GM21381 (cell line): ENCODE measurements around the gene STAT5B.

Experiments
- ATAC-seq: cut with Tn5 transposase; IDR thresholded peaks from one replicate; pipeline ENCODE4 v1.9.1; 2021; ENCODE audit warnings: mild to moderate bottlenecking, moderate library complexity; ENCODE audit not compliant: unreplicated experiment

STAT5B gene

DNA sequence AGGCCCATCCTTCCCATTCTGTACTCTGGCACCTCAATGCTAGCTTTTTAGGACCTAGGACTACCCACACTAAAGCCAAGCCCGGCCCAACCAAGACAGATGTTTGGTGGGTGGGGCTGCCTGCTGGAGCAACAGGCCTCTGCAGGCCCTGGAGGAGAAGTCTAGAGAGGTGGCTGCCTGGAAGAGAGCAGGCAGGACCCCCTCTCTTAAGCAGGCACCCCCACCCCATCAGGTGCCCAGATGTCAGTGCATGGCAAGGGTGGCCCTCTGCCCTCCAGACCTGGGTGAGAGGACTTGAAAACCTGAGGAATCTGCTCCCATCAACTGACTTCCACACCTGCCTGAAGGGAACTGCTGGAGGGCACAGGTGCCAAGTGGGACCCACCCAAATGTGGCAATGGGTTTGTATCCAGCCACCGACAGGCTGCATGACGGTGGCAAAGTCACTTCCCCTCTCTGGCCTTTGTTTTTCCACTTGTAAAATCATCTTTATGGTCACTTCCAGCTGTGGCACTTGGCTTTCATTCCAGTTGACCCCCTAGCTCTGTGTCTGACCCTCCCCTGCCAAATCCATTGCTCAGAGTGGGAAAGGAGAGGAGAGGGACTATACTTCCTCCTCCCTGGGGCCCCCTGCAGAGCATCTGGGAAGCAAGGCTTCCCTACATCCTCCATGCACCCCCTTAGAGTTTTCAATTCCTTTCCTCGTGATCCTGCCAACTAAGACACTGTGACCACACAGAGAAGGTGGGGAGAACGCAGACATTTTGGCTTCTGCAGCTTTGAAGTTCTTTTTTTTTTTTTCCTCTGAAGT lies 10.4 kb upstream of the STAT5B start:
- ATAC-seq = no peak

- ATAC-seq = no peak
Measured at GRCh38 chr17:42285346-42286050, 9.3 kb upstream of the STAT5B start.

DNA sequence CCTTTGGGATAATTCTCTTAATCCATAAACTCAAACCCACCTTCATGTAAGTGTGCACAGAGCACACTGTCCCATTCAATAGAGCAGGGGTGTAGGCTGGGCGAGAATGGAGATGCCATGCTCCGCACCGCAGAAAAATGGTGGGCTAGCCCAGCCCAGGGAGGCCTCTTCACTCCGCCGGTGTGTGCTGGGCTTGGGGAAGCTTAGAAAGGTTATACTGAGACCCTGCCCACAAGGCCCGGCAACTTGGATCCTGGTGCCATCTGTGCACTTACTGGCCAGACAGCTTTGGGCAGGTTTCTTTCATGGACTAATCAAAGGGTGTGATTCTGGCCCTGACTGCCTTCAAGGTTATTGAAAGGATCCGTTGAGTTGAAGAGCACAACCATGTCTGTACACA lies 8.4 kb upstream of the STAT5B start:
- no peak for ATAC-seq

DNA sequence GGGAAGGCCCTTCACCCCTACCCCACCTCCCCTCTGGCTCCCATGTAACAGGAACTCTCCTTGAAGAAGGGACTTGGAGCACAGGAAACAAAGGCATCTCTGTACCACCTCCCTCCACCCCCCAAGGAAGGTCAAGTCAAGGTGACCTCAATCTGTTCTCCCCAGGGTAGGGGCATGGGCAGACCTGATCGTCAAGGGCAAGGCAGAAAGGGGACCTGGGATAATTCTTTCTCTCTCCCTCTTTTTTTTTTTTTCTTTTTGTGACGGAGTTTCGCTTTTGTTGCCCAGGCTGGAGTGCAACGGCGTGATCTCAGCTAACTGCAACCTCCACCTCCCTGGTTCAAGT lies 7.8 kb upstream of the STAT5B start:
- ATAC-seq = no peak

DNA sequence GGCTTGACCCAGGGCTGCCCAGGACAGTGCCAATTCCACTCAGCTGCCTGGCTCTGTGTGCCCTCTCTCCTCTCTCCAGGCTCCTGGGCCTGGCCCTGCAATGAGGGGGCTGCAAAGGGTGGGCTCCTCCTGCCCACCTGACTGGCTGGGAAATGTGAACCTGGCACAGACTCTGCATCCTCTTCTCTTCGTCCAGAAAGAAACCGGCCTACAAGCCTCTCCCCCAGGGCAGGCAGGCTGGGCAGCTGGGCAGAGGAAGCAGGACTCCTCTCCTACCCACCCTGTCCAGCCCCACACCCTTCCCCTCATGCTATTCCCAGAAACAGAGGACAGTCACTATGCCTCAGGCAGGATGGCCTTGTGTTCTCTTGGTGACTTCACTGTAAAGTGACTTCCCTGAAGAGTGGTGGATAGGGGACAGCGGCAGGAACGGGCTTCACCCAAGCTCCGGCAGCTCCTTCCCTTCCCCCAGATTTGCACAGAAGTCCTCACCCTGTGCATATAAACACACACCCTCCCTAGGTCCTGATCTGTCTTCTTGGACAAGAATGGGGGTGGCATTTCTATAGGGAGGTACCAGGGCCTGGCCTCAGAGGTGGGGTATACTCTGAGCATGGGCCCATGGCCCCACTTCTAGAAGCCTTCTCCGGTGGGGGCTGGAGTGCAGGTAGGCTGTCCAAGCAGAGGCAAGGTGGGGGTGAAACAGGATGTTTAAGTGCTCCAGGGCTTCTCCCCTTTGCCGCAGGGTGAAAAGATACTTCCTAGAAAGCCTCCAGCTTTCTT lies 7.2 kb upstream of the STAT5B start:
- no peak for ATAC-seq

DNA sequence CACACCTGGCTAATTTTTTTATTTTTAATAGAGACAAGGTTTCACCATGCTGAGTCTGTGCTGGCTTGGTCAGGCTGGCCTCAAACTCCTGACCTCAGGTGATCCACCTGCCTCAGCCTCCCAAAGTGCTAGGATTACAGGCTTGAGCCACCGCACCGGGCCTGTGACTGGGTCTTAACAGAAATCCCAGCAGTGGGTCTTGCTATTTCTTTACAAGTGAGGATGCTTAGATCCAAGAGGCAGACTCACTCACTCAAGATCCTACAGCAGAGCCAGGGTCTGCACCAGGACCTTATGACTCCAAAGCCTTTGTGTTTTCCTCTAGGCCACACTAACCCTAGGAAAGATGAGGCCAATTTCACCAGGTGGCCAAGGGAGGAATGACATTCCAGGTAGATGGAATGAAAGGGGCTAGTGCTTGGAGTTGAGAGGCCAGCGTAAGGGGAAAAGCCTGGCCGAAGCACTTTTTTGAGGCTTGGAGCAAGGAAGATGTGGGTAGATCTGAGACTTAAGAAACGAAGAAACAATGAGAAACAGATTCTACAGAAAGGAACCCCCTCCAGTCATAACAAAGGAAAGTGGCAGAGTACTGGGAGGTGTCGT lies 6.4 kb upstream of the STAT5B start:
- no peak for ATAC-seq

- no peak for ATAC-seq
Measured at GRCh38 chr17:42281571-42282096, 5.4 kb upstream of the STAT5B start.

DNA sequence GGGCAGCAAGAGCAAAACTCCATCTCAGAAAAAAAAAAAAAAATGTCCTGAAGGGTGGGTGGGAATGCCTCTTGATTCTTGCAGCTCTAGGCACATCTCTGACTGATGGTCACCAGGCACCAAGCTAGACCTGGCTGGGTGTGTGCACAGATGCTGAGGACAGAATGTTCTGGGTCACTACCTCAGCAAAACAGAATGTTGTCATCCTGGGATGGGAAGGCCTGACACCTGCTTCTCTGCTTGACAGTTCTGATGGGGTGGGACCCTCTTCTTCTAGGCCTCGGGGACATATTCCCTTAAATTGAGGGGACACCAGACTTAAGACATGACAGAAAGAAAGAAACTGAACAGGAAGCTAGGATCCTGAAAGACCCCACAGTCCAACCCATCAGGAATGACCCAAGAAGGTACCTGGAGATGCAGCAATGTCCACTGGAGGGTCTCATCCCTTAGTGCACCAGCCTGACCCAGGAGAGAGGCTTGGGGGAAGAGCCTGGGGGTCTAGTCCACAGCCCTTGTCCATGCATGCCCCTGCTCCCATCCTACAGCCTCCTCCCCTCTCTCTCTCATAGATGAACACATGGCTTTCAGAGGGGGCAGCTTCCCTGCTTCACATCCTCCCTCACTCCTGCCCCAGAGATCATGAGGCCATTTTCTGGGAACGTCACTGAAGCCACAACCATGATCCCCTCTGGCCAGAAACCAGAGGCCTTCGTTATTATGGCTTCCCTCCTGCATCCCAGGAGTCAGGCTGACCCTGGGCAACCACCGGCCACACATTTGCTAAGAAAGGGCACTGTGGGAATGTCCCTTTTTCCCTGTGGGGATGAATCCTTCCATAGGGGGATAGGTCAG lies 3.8 kb upstream of the STAT5B start:
- no peak for ATAC-seq

DNA sequence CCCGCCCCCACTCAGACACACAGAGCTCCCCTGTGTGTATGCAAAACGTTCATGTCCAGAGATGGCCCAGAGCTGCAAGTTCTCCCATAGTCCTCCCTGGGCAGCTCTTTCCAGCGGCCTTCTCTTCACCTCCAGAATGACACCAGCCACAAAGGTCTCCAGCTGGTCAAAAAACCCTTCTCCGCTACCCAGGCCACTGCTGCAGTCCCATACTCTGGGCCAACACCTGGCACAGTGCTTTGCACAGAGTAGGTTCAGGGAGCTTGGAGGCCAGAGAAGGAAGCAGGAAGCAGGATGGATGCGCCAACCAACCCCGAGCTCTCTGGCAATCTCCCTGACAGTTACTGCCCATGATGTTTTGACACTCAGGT lies 1.1 kb upstream of the STAT5B start:
- ATAC-seq = no peak

GRCh38 chr17:42276609-42277341 lies 584 bp upstream of the STAT5B start:
- peak; percentile 21 for ATAC-seq

- peak; percentile 36 for ATAC-seq
Measured at GRCh38 chr17:42275527-42276358, 448 bp downstream of the STAT5B start.

- no peak for ATAC-seq
Measured at GRCh38 chr17:42274812-42275526, 1.2 kb downstream of the STAT5B start.

- ATAC-seq = no peak
Measured at GRCh38 chr17:42274253-42274542, 2.0 kb downstream of the STAT5B start.

GRCh38 chr17:42273474-42274252 lies 2.5 kb downstream of the STAT5B start:
- ATAC-seq = no peak

DNA sequence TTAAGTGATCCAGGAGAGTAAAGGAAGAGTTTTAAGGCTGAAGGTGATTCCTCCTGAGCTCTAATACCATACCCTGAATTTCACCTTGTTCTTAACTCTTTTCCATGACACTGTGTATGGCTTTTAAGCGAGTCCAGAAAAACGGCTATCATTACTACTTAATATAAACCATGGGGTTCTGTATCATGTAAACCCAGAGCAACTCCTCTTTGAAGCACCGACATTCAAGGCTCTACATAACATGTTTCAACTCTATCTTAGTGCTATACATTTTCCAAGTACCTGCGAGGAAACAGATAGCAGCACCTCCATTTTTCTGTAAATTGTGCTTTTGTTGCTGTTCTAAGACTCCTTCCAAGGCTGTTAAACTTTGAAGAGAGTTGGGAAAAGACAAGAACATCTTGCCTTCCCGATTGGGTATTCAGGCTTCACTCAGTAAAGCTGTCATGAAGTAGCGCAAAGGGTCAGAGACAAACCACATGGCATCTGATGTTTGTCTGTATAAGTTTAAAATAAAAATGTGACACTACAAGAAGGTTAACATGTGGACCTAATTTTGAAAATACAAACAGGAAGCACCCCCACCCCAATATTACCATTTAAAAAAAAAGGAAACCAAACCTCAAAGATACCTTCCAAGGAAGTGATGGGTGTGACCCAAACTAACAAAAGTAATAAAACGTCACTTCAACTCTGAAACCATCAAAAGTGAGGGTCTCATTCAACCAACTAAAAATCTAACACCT lies 3.9 kb downstream of the STAT5B start:
- no peak for ATAC-seq

DNA sequence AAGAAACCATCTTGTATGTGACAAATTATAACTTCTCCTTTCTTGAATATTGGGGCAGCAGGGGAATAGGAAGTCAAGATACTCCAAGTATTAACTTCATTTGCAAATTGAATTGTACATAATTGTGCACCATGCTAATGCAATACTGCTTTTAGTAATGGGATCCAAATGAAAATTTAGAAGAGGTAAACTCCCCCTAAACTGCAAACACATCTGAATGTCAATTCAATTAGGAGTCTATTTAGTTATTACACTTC lies 4.5 kb downstream of the STAT5B start:
- ATAC-seq = no peak
